AG04450 (cell line): Measurements from ENCODE around the gene C2orf92. TPM values are rescaled to one million over a fixed set of nuclear protein-coding genes. Genes with fewer than 3 reads are reported as not detected.

ENCODE experiments used
- CTCF ChIA-PET: fragments of 300-600, 350-600 bp; formaldehyde crosslinking; extraction: SDS; loops from one replicate; lab custom pipeline; 2022; ENCODE audit warnings: antibody characterized with exemption, inconsistent platforms; lab: Charles Lee
- POLR2A ChIA-PET: fragments of 350-600 bp; formaldehyde crosslinking; extraction: SDS; loops from one replicate; lab custom pipeline; 2021; ENCODE audit warnings: antibody characterized with exemption, inconsistent platforms; lab: Yijun Ruan, JAX
- DNase-seq: peaks from one replicate; pipeline ENCODE4 v3.0.0-alpha.2; 2011; ENCODE audit warnings: low read depth, low spot score
- H3K27ac ChIP-seq: one replicate; pipeline ENCODE4 v1.5.1; 2012; ENCODE audit warnings: low read depth, low read length, control low read depth
- H3K27me3 ChIP-seq: one replicate; pipeline ENCODE4 v1.6.0; 2012; ENCODE audit warnings: low read length; ENCODE audit not compliant: control insufficient read depth, insufficient read depth
- H3K4me3 ChIP-seq: 2 replicates; pipeline ENCODE4 v1.5.1; 2011; ENCODE audit warnings: mild to moderate bottlenecking, low read depth, low read length, control low read depth
- H3K9me3 ChIP-seq: 2 replicates; pipeline ENCODE4 v1.5.1; 2012; ENCODE audit warnings: low read length; ENCODE audit not compliant: control insufficient read depth, insufficient read depth
- polyA plus RNA-seq: library from polyadenylated mRNA; depleted of rRNA; stranded (reverse); fragments of >200 nt; gene quantifications from 2 replicates; pipeline ENCODE4 v1.2.3, GENCODE V29; 2011
- TF ChIP-seq, protein P1 (sequence below): IDR thresholded peaks from 2 replicates; pipeline ENCODE4 v1.5.1; 2011; ENCODE audit warnings: low read depth, low read length, control low read depth, inconsistent platforms

The C2orf92 gene
- polyA plus RNA-seq, 1 experiment = 1.5 TPM

DNA sequence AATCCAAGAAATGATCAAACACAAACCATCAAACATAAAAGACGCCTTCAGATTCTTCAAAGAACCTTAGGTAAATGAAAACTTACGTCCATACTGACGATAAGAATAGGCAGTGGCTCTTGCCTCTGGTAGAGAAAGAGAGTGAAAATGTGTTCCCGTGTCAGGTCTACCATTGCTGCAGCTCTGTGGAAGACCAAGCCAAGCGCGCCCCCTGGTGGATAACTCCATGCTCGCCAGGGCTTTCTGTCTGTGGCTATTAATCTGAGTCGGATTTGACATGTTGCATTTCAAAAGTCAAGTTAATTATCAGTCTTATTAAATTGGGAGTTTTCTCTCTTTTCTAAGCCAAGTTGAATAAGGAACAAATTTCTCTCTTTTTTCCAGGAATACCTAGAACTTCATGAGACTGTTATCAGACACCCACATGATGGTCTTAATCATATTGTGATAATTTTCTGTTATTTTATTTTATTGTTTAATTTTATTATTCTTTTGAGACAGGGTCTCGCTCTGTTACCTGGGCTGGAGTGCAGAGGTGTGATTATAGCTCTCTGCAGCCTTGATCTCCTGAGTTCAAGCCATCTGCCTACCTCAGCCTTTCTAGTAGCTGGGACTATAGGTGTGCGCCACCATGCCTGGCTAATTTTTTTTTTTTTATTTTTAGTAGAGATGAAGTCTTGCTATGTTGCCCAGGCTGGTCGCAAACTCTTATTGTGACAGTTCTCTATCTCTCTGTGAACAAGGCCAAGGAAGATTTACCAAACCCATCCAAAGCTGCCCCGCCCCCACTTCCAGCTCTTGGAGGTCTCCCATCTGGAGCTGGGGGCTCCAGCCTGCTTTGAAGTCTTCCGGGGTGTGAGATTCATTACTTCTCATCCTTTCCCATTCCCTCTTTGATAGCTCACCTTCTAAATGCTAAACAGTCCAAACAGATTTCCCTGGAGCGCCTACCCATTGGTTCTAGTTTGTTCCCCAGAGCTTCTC is 28.0 kb downstream of the C2orf92 start:
- TF ChIP-seq, protein P1, sequence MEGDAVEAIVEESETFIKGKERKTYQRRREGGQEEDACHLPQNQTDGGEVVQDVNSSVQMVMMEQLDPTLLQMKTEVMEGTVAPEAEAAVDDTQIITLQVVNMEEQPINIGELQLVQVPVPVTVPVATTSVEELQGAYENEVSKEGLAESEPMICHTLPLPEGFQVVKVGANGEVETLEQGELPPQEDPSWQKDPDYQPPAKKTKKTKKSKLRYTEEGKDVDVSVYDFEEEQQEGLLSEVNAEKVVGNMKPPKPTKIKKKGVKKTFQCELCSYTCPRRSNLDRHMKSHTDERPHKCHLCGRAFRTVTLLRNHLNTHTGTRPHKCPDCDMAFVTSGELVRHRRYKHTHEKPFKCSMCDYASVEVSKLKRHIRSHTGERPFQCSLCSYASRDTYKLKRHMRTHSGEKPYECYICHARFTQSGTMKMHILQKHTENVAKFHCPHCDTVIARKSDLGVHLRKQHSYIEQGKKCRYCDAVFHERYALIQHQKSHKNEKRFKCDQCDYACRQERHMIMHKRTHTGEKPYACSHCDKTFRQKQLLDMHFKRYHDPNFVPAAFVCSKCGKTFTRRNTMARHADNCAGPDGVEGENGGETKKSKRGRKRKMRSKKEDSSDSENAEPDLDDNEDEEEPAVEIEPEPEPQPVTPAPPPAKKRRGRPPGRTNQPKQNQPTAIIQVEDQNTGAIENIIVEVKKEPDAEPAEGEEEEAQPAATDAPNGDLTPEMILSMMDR = peak; percentile 95
- H3K4me3 ChIP-seq = no peak overlapping the region
- DNase-seq = peak; percentile 50
- H3K9me3 ChIP-seq = no peaks in the 10 kb centered on the region; the same call in 1 of the 2 replicates
- ChIA-PET POLR2A (interaction anchor here (0.7 to 1.1 kb wide), 5 partner anchors 21 to 52 kb away, joined by 3 to 4 read pairs (median 3); partner anchors contain the start of genes ACTR1B and COX5B), CTCF (interaction anchor here (0.5 to 5.9 kb wide), 24 partner anchors 11 to 1930 kb away, joined by 3 to 215 read pairs (median 5); partner anchors contain the start of genes ACTR1B and ANKRD36B)
- H3K27ac ChIP-seq = no peak overlapping the region
- no peaks in the 10 kb centered on the region for H3K27me3 ChIP-seq

DNA sequence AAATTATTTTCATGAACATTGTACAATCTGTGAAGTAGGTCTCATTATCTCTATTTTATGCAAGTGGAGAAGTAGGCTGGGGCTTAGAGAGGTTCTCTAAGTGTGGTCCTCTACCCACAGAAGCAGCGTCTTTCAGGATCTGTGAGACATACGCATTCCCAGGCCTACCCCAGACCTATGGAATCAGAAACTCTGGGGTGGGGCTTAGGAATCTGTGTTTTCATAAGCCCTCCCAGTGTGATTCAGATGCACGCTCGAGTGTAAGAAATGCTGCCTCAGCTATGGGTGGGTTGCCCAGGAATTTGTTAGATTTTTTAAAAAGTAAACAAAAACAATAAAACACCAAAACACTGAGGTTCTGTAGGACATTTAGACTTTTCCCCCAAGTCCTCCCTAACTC is 29.0 kb downstream of the C2orf92 start:
- CTCF ChIA-PET = interaction anchor here (0.7 to 5.9 kb wide), 16 partner anchors 10 to 688 kb away, joined by 3 to 215 read pairs (median 7); partner anchors contain the start of genes ACTR1B, ANKRD36B and COX5B
- no peak for DNase-seq
- Histone ChIP-seq H3K27ac (no peak overlapping the region), H3K4me3 (no peak overlapping the region), H3K9me3 (no peaks in the 10 kb centered on the region; the same call in 1 of the 2 replicates), H3K27me3 (peaks cover 3% of the 10 kb centered on the region)
- TF ChIP-seq, protein P1 = no peak
- POLR2A ChIA-PET = interaction anchor here (0.8 to 1.1 kb wide), 2 partner anchors 20 to 36 kb away, joined by 3 to 4 read pairs; no protein-coding TSS in a partner anchor

DNA sequence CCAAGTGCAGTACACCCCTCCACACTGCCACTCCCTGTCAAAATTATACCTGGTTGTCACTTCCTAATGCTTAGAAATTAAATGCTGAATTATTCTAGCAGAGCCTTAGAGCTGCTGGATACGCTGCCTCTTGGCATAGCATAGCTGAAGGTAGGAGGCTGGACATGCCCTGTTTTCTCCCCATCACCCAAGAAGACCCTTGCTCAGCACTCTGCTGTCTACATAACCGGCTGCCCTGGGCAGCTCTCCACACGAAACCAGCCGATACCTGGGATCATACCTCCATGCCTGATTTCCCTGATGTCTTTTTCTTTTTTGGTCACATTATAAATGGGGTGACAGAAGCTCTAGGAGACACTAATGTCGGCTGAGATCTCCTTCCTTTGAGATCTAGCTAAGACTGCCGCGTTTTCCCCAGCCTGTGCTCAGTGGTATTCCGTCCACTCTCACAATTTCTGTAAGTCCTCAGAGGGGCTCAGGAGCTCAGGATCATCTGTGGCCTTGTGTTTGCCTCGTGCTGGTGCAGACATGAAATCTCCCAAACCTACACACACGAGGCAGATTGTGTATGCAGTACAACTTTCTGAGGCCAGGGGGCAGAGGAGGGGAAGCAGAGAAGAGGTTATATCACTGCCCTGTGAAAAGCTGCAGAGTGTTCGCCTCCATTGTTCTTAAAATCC is 30.4 kb downstream of the C2orf92 start:
- Histone ChIP-seq H3K27me3 (peaks cover 3% of the 10 kb centered on the region), H3K27ac (no peak overlapping the region), H3K4me3 (no peak overlapping the region), H3K9me3 (no peaks in the 10 kb centered on the region)
- POLR2A ChIA-PET = interaction anchor here (0.9 kb wide), 1 partner anchor 9 kb away, joined by 3 read pairs; no protein-coding TSS in a partner anchor
- DNase-seq = peak; percentile 23
- TF ChIP-seq, protein P1 = peak; percentile 90
- CTCF ChIA-PET = interaction anchor here (0.6 to 5.9 kb wide), 59 partner anchors 8 to 1206 kb away, joined by 3 to 215 read pairs (median 4); partner anchors contain the start of genes ACTR1B, ANKRD36B and COX5B

DNA sequence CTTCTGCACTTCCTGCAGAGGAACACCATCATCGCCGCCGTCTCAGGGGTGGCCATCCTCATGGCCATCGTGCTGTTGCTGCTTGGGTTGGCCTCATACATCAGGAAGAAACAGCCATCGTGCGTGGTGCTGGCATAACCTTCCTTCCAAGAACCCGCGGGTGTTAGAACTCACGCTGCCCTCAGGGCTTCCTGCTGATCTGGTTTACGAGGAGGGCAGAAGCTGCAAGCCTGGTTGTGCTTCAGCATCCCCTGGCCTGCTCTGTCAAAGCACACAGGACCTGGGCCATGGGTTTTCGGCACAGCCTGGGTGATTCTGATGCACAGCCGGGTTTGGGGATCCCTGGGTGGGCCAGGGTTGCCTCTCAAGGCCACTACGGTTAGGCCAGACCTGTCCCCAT is 31.7 kb downstream of the C2orf92 start:
- no peak overlapping the region for H3K27ac ChIP-seq

More for the DNA sequence above, 31.7 kb downstream of the C2orf92 start:
- POLR2A ChIA-PET = interaction anchor here (0.9 kb wide), 1 partner anchor 8 kb away, joined by 3 read pairs; no protein-coding TSS in a partner anchor
- H3K9me3 ChIP-seq = no peaks in the 10 kb centered on the region
- DNase-seq = no peak
- CTCF ChIA-PET = interaction anchor here (0.9 to 5.2 kb wide), 9 partner anchors 16 to 685 kb away, joined by 3 to 107 read pairs (median 8); partner anchors contain the start of gene COX5B
- no peak overlapping the region for H3K4me3 ChIP-seq
- TF ChIP-seq, protein P1 = no peak
- peaks cover 3% of the 10 kb centered on the region for H3K27me3 ChIP-seq
